Stromal cell of bone marrow (primary cell): ENCODE results near the gene HSFY1.
"Not testable (repeated sequence)": the region's sequence is repeated elsewhere in the genome, so short reads cannot be mapped to it uniquely, and the experiment has no call there.

ENCODE experiments used
- DNase-seq: peaks from one replicate; pipeline ENCODE4 v3.0.0-alpha.2; 2012; ENCODE audit warnings: low read depth

Gene HSFY1

GRCh38 chrY:18546420-18546819, at the start of gene HSFY1:
Gene HSFY1 (plus strand): TSS chrY:18546720. CDS start chrY:18546788, 68 bp downstream.
- not testable (repeated sequence) for DNase-seq

- DNase-seq, result not testable (repeated sequence)
Observed at GRCh38 chrY:18504266-18504665, 42.3 kb upstream of the HSFY1 start.

GRCh38 chrY:18530995-18531655, 15.4 kb upstream of the HSFY1 start:
- DNase-seq, result not testable (repeated sequence)

- not testable (repeated sequence) for DNase-seq
Observed at GRCh38 chrY:18538952-18539351, 7.6 kb upstream of the HSFY1 start.

- DNase-seq, result not testable (repeated sequence)
Observed at GRCh38 chrY:18553132-18553531, 6.6 kb downstream of the HSFY1 start.

GRCh38 chrY:18565915-18566314, 19.4 kb downstream of the HSFY1 start:
- not testable (repeated sequence) for DNase-seq
